T-helper 1 cell (primary cell): ENCODE measurements around the gene SCGB3A2.
"Not testable (repeated sequence)": the region's sequence is repeated elsewhere in the genome, so short reads cannot be mapped to it uniquely, and the experiment has no call there.

ENCODE experiments used
- DNase-seq, 5 donors: peaks; one replicate each; pipeline ENCODE4 v3.0.0-alpha.2; 2012 to 2020

The SCGB3A2 gene

DNA sequence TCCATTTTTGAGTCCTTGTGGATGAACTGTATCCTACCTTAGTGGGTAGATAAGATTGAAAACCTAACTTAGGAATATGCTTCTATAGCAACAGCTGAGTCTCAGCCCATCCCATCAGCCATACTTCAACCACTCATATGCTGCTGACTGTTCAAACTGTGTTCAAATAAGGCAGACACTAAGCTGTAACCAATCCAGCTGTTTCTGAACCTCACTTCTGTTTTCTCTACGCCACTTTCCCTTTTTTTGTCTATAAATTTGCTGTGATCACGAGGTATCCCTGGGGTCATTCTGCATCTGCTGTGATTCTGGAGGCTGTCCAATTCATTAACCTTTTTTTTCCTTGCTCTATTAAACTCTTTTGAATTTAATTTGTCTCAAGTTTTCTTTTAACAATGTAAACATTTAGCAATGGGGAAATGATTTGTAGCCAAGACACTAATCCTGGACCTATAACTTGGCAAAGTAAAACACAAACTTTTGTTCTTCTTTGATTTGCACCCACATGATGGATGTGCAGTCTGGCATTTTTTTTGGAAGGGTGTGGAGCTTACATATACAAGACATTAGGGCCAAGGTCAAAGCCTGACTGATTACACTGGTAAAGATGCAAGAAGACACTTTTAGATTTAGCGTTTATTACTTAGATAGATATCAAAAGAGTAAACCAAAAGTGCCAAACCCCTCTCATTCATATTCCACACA lies 14.9 kb upstream of the SCGB3A2 start:
- no peak for DNase-seq

DNA sequence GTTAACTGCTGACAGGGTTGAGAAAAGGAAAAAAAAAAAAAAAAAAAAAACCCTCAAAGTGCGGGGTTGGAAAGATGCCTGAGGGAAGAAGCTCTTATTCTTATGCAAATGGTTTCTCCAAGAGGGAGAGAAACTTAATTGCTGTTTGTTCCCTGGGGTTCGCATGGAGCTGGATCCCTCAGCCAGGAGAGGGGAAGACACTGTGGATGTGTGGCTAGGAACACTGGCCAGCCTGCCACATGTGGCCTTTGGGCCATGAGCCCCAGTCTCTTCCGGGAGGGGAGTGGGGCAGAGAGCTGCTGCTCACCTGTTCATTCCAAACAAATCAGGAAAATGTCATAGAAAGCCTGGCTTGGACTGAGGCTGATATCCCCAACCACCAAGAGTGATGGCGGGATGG lies 9.4 kb upstream of the SCGB3A2 start:
- DNase-seq, result no peak

- not testable (repeated sequence) for DNase-seq
Measured at GRCh38 chr5:147869892-147870291, 8.6 kb upstream of the SCGB3A2 start.

DNA sequence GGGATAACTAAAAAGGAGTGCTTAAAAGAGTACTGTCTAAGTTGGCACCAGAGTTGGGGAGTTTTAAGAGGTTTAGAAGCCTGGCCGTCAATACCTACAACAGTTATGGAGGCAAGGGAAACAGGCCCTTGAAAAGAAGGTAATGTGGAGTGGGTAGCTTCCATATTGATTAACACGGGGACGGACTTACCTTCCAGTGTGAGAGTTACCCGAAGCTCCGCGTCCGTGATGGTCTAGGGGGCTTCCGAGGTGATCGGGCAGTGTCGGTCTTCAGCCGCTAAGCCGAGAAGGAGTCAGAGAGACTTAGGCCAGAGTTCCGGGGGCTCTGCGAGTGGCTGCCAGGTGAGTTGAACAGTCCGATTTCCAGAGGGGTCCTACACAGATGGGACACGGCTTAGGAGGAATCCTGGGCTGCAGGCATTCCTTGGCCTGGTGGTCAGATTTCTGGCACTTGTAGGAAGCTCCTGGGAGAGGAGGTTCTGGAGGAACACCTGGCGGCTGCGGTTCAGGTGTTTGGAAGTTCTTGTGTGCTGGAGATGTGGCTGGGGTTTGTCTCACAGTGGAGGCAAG lies 6.4 kb upstream of the SCGB3A2 start:
- DNase-seq, result not testable (repeated sequence)

DNA sequence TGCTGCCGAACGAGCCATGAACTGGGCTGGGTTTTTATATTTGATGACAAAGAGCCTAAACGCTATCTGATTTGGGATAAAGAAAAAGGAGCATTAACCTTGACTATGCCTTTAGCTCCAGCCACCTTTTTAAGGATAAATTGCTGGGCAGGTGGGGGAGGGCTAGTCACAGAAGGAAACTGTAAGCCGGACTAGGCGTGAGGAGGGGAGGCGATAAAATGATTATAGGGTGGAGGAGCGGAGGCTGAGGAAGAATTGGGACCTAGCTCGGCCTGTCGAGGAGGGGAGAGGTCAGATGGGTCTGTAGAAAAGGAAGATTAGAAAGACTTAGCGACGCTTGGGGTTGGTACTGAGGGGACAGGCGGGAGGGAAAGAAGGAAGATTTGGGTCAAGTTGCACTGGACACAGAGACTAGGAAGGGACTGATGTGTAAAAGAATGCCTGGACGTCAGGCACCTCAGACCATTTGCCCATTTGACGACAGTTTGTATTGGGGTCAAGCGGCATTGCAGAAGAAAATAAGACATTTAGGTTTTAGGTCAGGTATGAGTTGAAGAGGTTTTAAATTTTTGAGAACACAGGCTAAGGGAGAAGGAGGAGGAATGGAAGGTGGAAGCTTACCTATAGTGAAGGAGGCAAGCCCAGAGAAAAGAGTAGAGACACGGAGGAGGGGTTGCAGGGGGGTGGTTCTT lies 5.6 kb upstream of the SCGB3A2 start:
- not testable (repeated sequence) for DNase-seq

DNA sequence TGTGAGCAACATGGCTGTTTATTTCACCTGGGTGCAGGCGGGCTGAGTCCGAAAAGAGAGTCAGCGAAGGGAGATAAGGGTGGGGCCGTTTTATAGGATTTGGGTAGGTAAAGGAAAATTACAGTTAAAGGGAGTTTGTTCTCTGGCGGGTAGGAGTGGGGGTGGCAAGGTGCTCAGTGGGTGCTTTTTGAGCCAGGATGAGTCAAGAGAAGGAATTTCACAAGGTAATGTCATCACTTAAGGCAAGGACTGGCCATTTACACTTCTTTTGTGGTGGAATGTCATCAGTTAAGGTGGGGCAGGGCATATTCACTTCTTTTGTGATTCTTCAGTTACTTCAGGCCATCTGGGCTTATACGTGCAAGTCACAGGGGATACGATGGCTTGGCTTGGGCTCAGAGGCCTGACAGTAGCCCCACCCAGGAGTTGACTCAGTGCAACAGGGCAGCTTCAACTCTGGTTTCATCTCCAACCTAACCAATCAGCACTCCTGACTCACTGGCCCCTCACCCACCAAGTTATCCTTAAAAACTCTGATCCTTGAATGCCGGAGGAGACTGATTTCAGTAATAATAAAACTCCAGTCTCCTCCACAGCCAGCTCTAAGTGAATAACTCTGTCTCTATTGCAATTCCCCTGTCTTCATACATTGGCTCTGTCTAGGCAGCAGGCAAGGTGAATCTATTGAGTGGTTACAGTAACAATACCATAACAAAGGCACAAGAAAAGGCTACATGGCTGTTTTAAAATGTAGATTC lies 4.2 kb upstream of the SCGB3A2 start:
- DNase-seq, result not testable (repeated sequence)

DNA sequence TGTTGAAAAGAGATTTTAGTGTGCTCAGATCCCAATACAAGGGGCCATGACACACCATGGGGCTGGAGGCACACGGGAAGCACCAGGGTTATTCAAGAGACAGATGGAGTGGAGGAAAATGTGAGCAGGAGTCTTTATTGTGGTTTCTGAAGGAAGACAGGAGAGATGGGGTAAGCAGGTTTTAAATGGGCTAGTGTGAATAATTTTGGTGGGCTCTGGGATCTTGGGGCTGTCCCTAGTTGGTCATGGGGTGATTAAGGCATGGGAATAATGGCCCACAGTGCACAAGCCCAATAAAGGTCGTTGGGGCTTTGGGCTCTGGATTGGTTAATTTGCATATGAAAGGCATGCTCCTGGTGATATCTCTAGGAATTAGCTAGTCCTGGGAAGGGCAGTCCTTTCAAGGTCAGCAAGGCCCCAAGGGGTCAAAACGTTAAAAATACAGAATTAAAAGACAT lies 3.6 kb upstream of the SCGB3A2 start:
- no peak for DNase-seq

DNA sequence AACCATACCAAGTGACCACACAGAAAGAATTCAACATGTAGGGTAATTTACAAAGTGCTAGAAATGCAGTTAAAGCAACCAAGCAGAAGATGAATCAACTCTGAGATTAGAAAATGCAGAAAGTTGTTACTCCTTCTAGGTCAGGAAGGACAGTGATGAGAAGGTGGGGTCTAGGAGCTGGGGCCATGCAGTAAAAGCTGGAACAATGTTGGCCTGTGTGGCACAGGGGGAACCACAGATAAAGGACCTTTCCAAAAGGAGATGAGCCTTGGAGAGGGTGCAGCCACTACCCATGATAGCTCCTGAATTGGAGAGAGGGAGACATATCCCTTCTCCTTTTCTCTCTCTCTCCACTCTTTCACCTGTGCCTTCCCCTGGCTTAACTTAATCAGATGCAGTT lies 2.4 kb upstream of the SCGB3A2 start:
- DNase-seq, result no peak

- DNase-seq, result no peak
Measured at GRCh38 chr5:147876626-147877025, 1.9 kb upstream of the SCGB3A2 start.

- DNase-seq, result no peak
Measured at GRCh38 chr5:147879784-147880183, 1.3 kb downstream of the SCGB3A2 start.

GRCh38 chr5:147880487-147880886 lies 2.0 kb downstream of the SCGB3A2 start:
- DNase-seq, result no peak

DNA sequence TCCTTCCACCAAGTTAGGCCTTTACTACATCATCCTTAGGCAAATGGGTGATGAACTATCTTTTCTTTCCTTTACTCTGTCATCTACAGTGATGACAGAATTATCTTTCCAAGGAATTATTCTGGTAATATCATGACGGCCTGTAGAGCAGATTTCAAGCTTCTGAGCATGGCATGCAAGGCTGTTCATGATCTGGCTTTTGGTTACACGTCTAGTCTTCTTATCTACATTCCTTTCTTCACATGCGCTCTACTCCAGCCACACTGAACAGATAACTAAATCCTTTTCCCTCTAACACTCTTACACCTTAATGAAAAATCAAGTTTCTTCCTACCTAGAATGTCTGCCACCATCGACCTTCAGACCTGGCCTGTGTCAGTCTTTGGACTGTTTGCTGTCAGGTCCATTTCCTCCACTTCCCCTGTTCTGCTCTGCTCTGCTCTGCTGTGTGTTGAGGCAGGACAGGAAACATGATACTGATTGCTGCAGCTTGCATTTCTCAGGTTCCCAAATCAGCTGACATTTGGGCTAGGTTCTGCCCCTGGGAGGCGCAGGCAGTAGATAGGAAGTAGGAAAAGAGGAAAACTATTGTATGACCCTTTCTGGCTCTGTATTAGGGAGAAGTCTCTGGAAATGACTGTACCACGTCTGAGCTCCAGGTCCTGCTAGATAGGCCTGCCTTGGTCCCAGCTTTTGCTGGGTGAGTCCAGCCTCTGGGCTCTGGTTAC lies 4.2 kb downstream of the SCGB3A2 start:
- no peak for DNase-seq

- DNase-seq, result no peak
Measured at GRCh38 chr5:147887026-147887627, 8.6 kb downstream of the SCGB3A2 start.

GRCh38 chr5:147887930-147888329 lies 9.4 kb downstream of the SCGB3A2 start:
- no peak for DNase-seq

GRCh38 chr5:147892696-147893296 lies 14.3 kb downstream of the SCGB3A2 start:
- DNase-seq, result no peak

GRCh38 chr5:147893820-147894219 lies 15.3 kb downstream of the SCGB3A2 start:
- no peak for DNase-seq

DNA sequence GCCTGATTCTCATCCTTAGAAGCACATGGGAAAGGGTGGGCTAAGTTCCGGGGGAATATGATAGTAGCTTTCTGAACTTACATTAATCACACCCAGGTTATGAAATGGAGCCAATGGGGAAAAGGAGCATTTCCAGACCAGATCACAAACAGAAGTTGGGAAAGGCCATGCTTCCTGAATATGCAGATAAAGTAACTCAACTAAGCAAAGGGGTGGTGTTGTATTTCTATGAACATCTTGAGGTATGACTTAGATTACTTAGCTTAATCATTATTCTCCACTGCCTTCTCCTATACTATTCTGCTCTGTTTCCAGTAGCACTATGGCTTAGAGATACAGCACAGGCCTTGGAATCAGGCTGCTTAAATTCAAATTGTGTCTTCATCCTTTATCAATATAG lies 17.4 kb downstream of the SCGB3A2 start:
- DNase-seq, result no peak

DNA sequence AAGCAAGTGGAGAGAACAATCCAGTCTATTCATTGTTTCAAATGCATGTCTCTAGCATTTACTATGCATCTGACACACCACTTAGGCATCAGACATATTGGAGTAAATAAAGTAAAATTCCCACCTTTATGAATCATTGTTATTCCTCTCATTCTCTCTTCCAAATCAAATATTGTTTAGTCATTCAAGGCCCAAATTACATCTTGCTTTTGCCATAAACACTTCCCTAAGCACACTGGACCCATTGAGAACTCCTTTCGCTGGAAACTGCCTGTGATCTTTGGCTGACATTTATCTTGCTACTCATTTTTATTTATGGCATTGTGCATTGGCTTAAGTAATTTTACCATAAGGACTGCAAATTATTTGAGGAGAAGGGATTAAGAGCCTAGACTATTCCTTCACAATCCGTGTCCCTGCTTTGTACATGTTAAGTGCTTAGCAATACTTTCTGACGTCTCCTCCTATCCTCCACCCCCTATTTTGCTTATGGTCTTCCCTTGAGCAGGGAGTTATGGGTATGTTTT lies 20.4 kb downstream of the SCGB3A2 start:
- DNase-seq, result no peak

DNA sequence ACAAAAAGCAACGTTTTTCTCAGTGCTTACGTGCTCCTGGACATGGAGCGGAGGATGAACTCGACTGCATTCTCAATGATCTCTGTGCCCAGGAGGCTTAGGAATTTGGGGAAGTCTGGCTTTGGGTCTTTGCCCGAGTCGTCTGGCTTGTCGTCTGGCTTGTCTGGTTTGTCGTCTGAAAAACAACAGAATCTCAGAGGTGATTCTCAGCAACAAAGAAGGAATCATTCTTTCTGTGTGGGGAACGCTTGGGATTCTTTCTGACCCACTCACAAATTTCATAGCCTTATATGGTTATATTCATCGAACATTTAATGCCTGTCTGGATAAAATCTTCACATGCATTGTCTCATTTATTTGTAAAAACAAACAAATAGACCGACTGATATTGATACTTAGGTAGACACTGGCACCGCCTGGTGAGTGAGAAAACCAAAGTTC lies 23.1 kb downstream of the SCGB3A2 start:
- no peak for DNase-seq

- no peak for DNase-seq
Measured at GRCh38 chr5:147902609-147903115, 24.2 kb downstream of the SCGB3A2 start.

- DNase-seq, result no peak
Measured at GRCh38 chr5:147904110-147904509, 25.6 kb downstream of the SCGB3A2 start.
